Measurements from ENCODE around the gene GMNN. TPM values are rescaled to one million over a fixed set of nuclear protein-coding genes. Genes with fewer than 3 reads are reported as not detected.

GMNN gene
- total RNA-seq, 1 experiment from 2014 or later: 98.5 TPM

GRCh38 chr6:24757611-24758010 is 17.1 kb upstream of the GMNN start (continued):
- TF ChIP-seq AFF4 (CRISPR knock-in tag; IDR thresholded peaks at IDR 0.05; ENCODE audit: borderline replicate concordance): no peak
- TF ChIP-seq IRF2 (CRISPR knock-in tag; IDR thresholded peaks at IDR 0.05; ENCODE audit: borderline replicate concordance, low read depth): no peak

- TF ChIP-seq CTCF (IDR thresholded peaks at IDR 0.05) (no peak), GRHL2 (CRISPR knock-in tag; IDR thresholded peaks at IDR 0.05; ENCODE audit: insufficient replicate concordance, severe bottlenecking) (no peak), ZNF671 (CRISPR knock-in tag; IDR thresholded peaks at IDR 0.05) (no peak), ZNF532 (CRISPR knock-in tag; IDR thresholded peaks at IDR 0.05; ENCODE audit: borderline replicate concordance) (no peak), GABPB1 (CRISPR knock-in tag; IDR thresholded peaks at IDR 0.05) (no peak), EMX1 (CRISPR knock-in tag; IDR thresholded peaks at IDR 0.05) (no peak)
- ATAC-seq (no peak), DNase-seq (ENCODE audit: low spot score) (no peak)
- H3K9me3 Mint-ChIP-seq: peaks cover 7% of the 10 kb centered on the region
- H3K4me1 Mint-ChIP-seq: peaks cover 5% of the 10 kb centered on the region; the same call in 1 of the 2 replicates
- POLR2A ChIA-PET: no interaction called here
- no peak overlapping the region for H3K4me3 Mint-ChIP-seq
- H3K27ac Mint-ChIP-seq: no peak overlapping the region
- no peaks in the 10 kb centered on the region; the same call in 1 of the 2 replicates for H3K27me3 Mint-ChIP-seq (ENCODE audit: low read depth)
- CTCF ChIA-PET: no interaction called here
- H3K36me3 Mint-ChIP-seq: no peaks in the 10 kb centered on the region
Observed at GRCh38 chr6:24759718-24760117, 15.0 kb upstream of the GMNN start.

- ATAC-seq: no peak
- Mint-ChIP-seq H3K4me1 (peaks cover 5% of the 10 kb centered on the region; the same call in 1 of the 2 replicates), H3K36me3 (no peaks in the 10 kb centered on the region), H3K27ac (no peak overlapping the region), H3K27me3 (ENCODE audit: low read depth) (no peaks in the 10 kb centered on the region; the same call in 1 of the 2 replicates), H3K4me3 (no peak overlapping the region), H3K9me3 (peaks cover 8% of the 10 kb centered on the region)
- POLR2A ChIA-PET: no interaction called here
- CTCF ChIA-PET: interaction anchor here (1.6 kb wide), 2 partner anchors 176 to 179 kb away, joined by 5 to 6 read pairs; no protein-coding TSS in a partner anchor
- no peak for DNase-seq (ENCODE audit: low spot score)
- TF ChIP-seq NFYB (CRISPR knock-in tag; conservative IDR thresholded peaks at IDR 0.05; ENCODE audit: low read depth) (no peak), ZSCAN18 (CRISPR knock-in tag; IDR thresholded peaks at IDR 0.05) (no peak), E2F5 (CRISPR knock-in tag; IDR thresholded peaks at IDR 0.05) (no peak), GTF2I (CRISPR knock-in tag; conservative IDR thresholded peaks at IDR 0.05) (no peak), ZNF423 (CRISPR knock-in tag; IDR thresholded peaks at IDR 0.05) (no peak), SP1 (CRISPR knock-in tag; conservative IDR thresholded peaks at IDR 0.05) (no peak), ATF6 (CRISPR knock-in tag; IDR thresholded peaks at IDR 0.05) (no peak), TCF7 (CRISPR knock-in tag; IDR thresholded peaks at IDR 0.05; ENCODE audit: low read depth) (no peak), ZNF512 (CRISPR knock-in tag; IDR thresholded peaks at IDR 0.05; ENCODE audit: borderline replicate concordance) (no peak), ZNF396 (CRISPR knock-in tag; IDR thresholded peaks at IDR 0.05; ENCODE audit: borderline replicate concordance) (no peak)
Observed at GRCh38 chr6:24760210-24760609, 14.5 kb upstream of the GMNN start.
